SH-SY5Y (cell line): ENCODE measurements around the gene CRX.

ENCODE experiments used
- GATA2 ChIP-seq: IDR thresholded peaks from 2 replicates; pipeline ENCODE4 v1.6.1; 2011; ENCODE audit warnings: mild to moderate bottlenecking, low read depth, low read length
- GATA3 ChIP-seq: IDR thresholded peaks from 2 replicates; pipeline ENCODE4 v1.6.1; 2011; ENCODE audit warnings: low read depth, mild to moderate bottlenecking, low read length, moderate library complexity

GRCh38 chr19:47813304-47813994 lies 8.3 kb upstream of the CRX start:
- TF ChIP-seq GATA2 (no peak), GATA3 (no peak)
